ENCODE measurements around the gene ABHD17C.
A peak's percentile ranks its signal among the peaks of the same experiment; 100 is the strongest.

Gene ABHD17C

DNA sequence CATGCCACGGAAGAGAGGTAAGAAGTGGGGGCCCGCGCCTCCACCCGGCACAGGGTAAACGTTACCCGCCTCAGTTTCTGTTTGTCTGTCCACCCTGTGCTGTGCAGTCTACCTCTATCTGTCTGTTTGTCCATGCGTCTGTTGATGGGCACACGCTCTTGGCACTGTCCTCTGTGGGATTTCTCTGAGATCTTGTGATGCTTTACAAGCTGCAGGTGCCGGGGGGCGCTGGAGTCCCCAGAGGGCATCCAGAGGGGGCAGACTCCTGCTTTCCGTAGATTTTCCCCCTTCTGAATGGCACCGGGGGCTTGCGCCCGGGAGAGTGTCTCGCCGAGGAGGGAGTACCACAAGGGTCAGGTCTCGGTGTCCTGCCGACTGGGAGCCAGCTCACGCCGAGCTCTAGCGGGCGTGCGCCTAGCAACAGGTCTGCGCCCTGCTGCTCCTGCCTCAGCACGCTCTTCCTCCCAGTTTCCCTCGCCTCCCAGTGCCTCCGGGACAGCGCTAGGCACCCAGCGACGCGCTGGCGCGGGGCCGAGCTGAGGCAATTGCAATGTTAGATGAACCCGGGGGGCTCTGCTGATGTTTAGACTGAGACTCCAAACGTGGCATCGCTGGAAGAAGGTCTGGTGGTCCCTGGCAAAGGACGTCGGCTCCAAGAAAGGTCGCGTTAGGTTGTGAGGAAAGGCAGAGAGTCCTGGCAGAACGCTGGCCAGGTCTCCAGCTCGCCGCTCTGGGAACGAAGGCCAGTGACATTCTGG lies 84.7 kb downstream of the ABHD17C start:
- Mint-ChIP-seq H3K27ac (no peak overlapping the region), H3K9me3 (no peaks in the 10 kb centered on the region), H3K4me3 (peak overlapping the region in 1 of 2 donors; percentile 47), H3K4me1 (ENCODE audit: low read depth in 2 of 2) (peaks cover 0 to 6% of the 10 kb centered on the region in 2 donors), H3K36me3 (ENCODE audit: insufficient read depth) (peaks cover 3% of the 10 kb centered on the region), H3K27me3 (peaks cover 47 to 79% of the 10 kb centered on the region in 2 donors)
- DNase-seq, result no peak
- no peak for ATAC-seq (replicated peaks)

DNA sequence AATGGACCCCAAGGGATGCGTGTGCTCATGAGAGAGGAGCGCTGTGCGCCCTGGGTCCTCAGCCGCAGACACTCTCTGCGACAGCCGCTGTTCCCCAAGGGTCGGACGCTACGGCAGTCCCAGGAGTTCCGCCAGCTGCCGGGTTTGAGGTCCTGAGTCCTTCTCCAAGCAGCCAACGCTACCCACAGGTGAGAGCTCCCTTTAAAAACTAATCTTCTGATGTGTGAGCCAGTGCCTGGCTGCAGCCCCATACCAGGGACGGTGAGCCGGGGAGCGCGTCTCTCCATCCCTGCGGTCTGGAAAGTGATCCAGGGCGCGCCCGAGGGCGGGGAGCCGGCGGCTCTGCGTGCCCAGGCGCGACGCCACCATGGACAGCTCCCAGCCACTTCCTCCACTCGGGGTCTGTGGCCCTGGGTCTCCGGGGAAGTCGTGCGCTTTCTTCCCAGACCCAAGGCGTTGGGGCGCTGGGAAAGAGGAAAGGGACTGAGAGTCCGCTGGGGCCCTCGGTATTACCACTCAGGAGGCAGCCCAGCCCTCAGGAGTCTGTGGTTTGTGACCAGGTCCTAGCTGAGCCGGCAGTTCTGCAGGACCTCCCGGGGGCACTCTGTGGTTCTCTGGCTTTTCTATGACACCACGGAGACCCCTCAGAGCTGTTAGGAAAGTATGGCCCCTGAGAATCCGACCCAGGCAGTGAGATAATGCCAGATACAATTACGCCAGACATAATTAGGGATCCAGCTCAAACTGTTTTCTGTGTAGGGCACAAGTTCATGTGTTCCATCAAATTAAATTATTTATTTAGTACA lies 85.5 kb downstream of the ABHD17C start:
- no peak for DNase-seq
- H3K27me3 Mint-ChIP-seq, result peaks cover 47 to 85% of the 10 kb centered on the region in 2 donors
- no peak overlapping the region for H3K4me3 Mint-ChIP-seq
- H3K27ac Mint-ChIP-seq, result no peak overlapping the region
- peaks cover 3% of the 10 kb centered on the region for H3K36me3 Mint-ChIP-seq (ENCODE audit: insufficient read depth)
- peaks cover 0 to 6% of the 10 kb centered on the region in 2 donors for H3K4me1 Mint-ChIP-seq (ENCODE audit: low read depth in 2 of 2)
- no peak for ATAC-seq (replicated peaks)
- no peaks in the 10 kb centered on the region for H3K9me3 Mint-ChIP-seq

DNA sequence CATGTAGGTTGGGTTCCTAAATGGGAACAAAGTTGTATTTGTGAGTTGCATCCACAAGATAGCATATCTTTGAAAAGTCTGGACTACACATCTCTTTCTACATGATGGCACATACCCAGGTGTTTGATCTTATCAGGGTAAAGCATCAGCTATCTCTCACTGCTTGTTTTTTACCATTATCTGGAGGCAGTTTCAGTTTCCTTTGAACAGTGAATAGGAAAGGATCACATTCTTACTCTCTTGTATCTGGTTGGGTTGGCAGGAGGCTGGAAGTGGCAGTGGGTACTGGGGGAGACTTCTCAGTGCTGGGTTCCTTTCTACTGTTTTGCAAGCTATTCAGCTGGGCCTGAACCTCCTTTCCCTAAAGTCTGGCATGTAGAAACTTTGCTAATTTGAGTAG lies 88.2 kb downstream of the ABHD17C start:
- Mint-ChIP-seq H3K4me1 (ENCODE audit: low read depth in 2 of 2) (peaks cover 0 to 6% of the 10 kb centered on the region in 2 donors), H3K27ac (no peak overlapping the region), H3K36me3 (ENCODE audit: insufficient read depth) (peaks cover 3% of the 10 kb centered on the region), H3K27me3 (peaks cover 37 to 77% of the 10 kb centered on the region in 2 donors), H3K9me3 (no peaks in the 10 kb centered on the region), H3K4me3 (no peak overlapping the region)
- no peak for ATAC-seq (replicated peaks)
- no peak for DNase-seq

DNA sequence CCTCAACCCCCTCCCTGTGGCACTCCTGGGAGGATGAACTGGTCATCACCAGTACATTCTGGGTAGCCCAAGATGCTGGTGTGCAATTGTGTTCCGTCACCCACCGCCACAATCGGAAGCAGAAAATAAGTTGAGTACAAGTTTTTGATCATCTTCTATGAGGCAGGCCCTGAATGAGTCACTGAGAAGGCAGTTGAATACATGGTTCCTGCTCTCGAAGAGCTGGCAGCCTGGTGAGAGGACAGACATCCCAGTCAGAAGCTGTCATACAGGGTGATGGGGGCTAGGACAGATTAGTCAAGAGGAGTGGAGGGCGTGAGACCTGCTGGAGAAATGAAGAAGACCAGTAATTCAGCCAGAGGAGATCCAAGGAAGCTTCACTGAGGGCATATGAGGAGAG lies 90.2 kb downstream of the ABHD17C start:
- Mint-ChIP-seq H3K36me3 (ENCODE audit: insufficient read depth) (no peaks in the 10 kb centered on the region), H3K4me1 (ENCODE audit: low read depth in 2 of 2) (no peaks in the 10 kb centered on the region), H3K27me3 (peaks cover 32 to 76% of the 10 kb centered on the region in 2 donors), H3K9me3 (no peaks in the 10 kb centered on the region), H3K4me3 (no peak overlapping the region), H3K27ac (no peak overlapping the region)
- no peak for ATAC-seq (replicated peaks)
- no peak for DNase-seq

DNA sequence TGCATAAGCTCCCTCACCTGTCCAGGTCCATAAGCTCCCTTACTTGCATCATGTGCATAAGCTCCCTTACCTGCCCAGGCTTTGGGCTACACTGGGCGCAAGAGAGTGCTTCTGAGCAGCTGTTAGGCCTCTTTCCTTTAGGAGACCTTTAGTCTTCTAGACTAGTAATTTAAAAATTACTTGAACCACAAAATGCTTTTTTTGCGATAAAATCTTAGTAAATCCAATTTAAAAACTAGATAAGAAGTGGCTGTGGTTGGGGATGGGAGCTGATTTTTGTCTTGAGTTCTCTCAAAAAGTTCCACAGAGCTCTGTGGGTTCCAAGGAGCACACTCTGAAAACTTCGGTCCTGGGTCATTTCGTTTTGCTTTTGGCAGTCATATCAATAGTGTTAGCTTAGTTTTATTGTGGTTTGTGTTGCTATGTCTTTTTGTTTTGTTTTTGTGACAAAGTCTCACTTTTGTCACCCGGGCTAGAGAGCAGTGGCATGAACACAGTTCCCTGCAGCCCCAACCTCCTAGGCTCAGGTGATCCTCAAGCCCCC lies 90.8 kb downstream of the ABHD17C start:
- H3K36me3 Mint-ChIP-seq (ENCODE audit: insufficient read depth), result no peaks in the 10 kb centered on the region
- no peak overlapping the region for H3K4me3 Mint-ChIP-seq
- H3K9me3 Mint-ChIP-seq, result no peaks in the 10 kb centered on the region
- H3K4me1 Mint-ChIP-seq (ENCODE audit: low read depth in 2 of 2), result no peaks in the 10 kb centered on the region
- no peak overlapping the region for H3K27ac Mint-ChIP-seq
- H3K27me3 Mint-ChIP-seq, result peaks cover 32 to 76% of the 10 kb centered on the region in 2 donors
- no peak for DNase-seq
- ATAC-seq (replicated peaks), result no peak

DNA sequence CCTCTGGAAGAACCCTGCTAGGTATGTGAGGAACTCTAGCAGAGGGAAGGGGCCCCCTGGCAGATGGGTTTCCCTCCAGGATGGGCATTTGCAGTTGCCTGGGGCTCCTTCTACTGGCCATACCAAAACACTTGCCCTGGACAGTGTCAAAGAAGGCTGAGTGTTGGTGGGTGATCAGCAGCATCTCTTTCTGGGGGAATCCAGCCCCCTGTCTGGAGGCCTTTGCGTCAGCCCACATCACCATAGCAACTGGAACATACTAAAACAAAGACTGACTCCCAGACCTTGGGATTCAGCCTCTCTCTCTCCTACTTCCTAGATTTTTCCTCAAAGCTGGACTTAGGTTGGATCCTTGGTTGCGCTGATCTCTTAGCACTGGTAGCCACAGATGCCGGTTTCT lies 92.2 kb downstream of the ABHD17C start:
- H3K9me3 Mint-ChIP-seq, result no peaks in the 10 kb centered on the region
- no peak overlapping the region for H3K4me3 Mint-ChIP-seq
- no peak overlapping the region for H3K27ac Mint-ChIP-seq
- no peaks in the 10 kb centered on the region for H3K36me3 Mint-ChIP-seq (ENCODE audit: insufficient read depth)
- no peaks in the 10 kb centered on the region for H3K4me1 Mint-ChIP-seq (ENCODE audit: low read depth in 2 of 2)
- H3K27me3 Mint-ChIP-seq, result peaks cover 26 to 76% of the 10 kb centered on the region in 2 donors
- ATAC-seq (replicated peaks) (no peak), DNase-seq (no peak)

DNA sequence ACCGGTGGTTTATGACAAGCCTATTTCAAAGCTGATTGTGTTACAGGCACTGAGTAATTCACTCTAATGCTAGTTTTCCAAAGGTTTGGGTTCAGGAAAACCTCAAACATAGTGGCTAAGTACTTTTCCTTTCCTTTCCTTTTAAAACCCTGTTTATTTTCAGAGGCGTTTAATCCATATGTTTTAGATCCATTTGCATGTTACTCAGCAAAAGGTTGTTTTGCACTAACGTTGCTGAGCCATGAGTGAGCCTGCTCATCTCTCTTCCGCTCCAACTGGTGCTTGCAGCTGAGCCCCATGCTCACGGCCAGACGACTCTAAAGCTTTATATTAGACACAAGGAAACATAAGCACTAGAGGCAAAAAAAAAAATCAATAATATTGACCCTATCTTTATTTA lies 93.4 kb downstream of the ABHD17C start:
- no peak for DNase-seq
- Mint-ChIP-seq H3K27me3 (peaks cover 28 to 75% of the 10 kb centered on the region in 2 donors), H3K9me3 (no peaks in the 10 kb centered on the region), H3K36me3 (ENCODE audit: insufficient read depth) (no peaks in the 10 kb centered on the region), H3K27ac (no peak overlapping the region), H3K4me1 (ENCODE audit: low read depth in 2 of 2) (no peaks in the 10 kb centered on the region), H3K4me3 (no peak overlapping the region)
- ATAC-seq (replicated peaks), result no peak

DNA sequence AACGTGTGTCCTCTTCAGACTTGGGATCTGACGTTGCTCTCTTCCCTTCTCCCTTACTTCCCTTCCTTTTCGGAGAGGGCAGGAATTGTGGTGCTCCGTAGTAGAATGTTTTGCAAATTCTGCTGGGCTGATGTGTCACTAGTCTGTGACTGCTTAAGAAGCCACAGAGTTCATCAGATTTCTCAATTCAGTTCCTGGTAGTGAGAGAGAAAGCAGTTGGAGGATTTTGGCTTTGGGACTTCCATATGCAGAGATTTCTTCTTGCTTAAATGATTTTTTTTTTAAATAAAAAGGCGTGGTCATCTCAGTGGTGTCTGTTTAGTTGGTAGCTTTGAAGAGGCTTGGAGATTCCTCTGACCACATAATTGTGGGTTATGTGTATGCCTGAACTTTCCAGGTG lies 94.2 kb downstream of the ABHD17C start:
- DNase-seq (no peak), ATAC-seq (replicated peaks) (no peak)
- Mint-ChIP-seq H3K27ac (no peak overlapping the region), H3K4me3 (no peak overlapping the region), H3K36me3 (ENCODE audit: insufficient read depth) (no peaks in the 10 kb centered on the region), H3K9me3 (no peaks in the 10 kb centered on the region), H3K27me3 (peaks cover 28 to 73% of the 10 kb centered on the region in 2 donors), H3K4me1 (ENCODE audit: low read depth in 2 of 2) (no peaks in the 10 kb centered on the region)

DNA sequence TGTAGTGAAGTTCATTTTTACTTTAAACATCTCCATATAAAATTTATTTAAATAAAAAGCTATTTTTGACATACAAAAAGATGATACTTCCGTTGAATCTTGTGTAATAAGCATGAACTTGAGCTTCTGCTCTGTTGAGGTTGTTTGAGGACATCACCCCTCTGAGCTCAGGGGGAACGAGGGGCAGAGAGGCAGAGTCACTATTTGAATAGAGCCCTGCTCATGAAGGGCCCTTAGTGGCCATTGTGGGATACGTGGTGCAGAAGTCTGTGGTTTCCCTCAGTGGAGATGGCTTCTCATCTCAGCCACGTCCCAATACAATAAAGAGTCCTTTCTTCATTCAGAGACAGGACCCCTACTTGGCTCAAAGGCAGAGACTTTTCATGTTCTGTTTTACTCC lies 94.7 kb downstream of the ABHD17C start:
- no peak overlapping the region for H3K27ac Mint-ChIP-seq
- no peaks in the 10 kb centered on the region for H3K4me1 Mint-ChIP-seq (ENCODE audit: low read depth in 2 of 2)
- no peaks in the 10 kb centered on the region for H3K36me3 Mint-ChIP-seq (ENCODE audit: insufficient read depth)
- DNase-seq (no peak), ATAC-seq (replicated peaks) (no peak)
- H3K9me3 Mint-ChIP-seq, result no peaks in the 10 kb centered on the region
- H3K4me3 Mint-ChIP-seq, result no peak overlapping the region
- H3K27me3 Mint-ChIP-seq, result peaks cover 32 to 73% of the 10 kb centered on the region in 2 donors

DNA sequence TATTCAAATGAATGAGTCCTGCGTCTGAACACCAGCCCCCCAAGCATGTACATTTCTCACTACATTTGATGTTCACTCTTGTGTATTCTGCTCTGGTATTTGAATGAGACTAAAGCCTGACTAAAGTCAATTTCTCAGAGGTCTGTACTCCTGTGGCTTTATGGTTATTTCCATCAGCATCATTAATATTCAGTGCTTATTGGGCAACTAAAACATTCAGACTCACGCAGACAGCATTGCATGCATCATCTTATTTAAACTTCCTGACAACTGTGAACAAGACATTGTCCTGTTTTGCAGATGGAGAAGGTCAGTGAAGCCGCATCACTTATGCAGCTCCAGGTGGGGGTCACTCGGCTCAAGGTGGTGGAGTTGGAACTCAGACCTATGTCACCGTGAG lies 95.1 kb downstream of the ABHD17C start:
- H3K4me1 Mint-ChIP-seq (ENCODE audit: low read depth in 2 of 2), result no peaks in the 10 kb centered on the region
- H3K27me3 Mint-ChIP-seq, result peaks cover 36 to 73% of the 10 kb centered on the region in 2 donors
- H3K4me3 Mint-ChIP-seq, result no peak overlapping the region
- no peak overlapping the region for H3K27ac Mint-ChIP-seq
- no peak for DNase-seq
- no peak for ATAC-seq (replicated peaks)
- H3K9me3 Mint-ChIP-seq, result no peaks in the 10 kb centered on the region
- H3K36me3 Mint-ChIP-seq (ENCODE audit: insufficient read depth), result no peaks in the 10 kb centered on the region

DNA sequence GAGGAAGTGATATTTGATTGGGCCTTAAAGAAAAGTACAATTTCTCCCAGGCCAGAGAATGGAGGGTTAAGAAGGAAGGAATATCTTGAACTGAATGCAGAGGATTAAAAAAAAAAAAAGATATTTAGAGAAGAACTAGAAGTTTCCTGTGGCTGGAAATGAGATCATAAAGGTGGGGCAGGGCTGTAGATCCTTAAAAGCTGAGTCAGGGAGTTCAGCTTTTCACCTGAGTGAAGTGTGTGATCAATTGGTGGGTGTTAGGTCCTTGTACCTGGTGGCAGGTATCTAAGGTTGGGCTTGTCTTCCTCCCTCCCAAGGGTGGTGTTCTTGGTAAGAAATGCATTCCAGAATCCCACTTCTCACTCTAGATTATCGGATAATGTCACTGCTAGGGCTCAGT lies 95.9 kb downstream of the ABHD17C start:
- Mint-ChIP-seq H3K4me3 (no peak overlapping the region), H3K27ac (no peak overlapping the region), H3K27me3 (peaks cover 40 to 78% of the 10 kb centered on the region in 2 donors), H3K9me3 (no peaks in the 10 kb centered on the region), H3K4me1 (ENCODE audit: low read depth in 2 of 2) (no peaks in the 10 kb centered on the region), H3K36me3 (ENCODE audit: insufficient read depth) (no peaks in the 10 kb centered on the region)
- DNase-seq (no peak), ATAC-seq (replicated peaks) (no peak)

DNA sequence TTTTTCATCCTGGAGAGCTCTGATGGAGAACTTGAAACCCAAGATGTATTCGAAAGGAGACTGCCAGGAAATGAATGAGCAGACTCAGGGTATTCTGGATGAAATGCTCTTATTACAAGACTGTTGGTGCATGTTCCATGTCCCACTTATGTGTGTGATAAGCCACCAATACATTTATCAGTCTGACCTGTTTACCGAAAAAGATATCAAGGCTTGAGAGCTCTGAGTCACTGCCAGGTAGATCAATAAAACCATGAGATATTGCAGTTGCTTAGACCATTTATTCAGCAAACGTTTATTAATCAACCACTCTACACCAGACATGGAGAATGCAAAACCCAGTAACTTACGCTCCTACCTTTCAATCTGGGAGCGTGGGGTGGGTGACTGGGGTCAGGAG lies 101.3 kb downstream of the ABHD17C start:
- Mint-ChIP-seq H3K9me3 (no peaks in the 10 kb centered on the region), H3K36me3 (ENCODE audit: insufficient read depth) (no peaks in the 10 kb centered on the region), H3K27me3 (peaks cover 46 to 76% of the 10 kb centered on the region in 2 donors), H3K4me1 (ENCODE audit: low read depth in 2 of 2) (no peaks in the 10 kb centered on the region), H3K4me3 (no peak overlapping the region), H3K27ac (no peak overlapping the region)
- DNase-seq (no peak), ATAC-seq (replicated peaks) (no peak)

DNA sequence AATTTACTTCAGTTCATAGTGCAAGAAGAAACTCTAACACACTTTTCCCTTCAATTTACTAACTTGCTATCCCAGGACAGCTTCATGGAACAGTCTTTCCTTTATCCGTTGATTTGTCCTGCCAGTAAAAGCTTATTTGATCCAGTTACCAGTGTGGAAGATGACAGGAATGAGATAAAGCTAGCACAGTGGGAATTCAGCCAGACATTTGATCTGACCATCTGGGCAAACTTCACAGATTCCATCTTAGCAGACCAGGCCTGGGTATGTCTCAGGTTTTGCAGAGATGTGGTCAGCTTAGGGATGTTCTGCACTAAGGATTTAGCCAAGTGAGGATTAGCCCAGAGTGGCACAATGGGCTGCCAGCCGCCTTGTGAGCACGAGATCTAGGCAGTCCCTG lies 103.8 kb downstream of the ABHD17C start:
- Mint-ChIP-seq H3K27ac (no peak overlapping the region), H3K27me3 (peaks cover 35 to 57% of the 10 kb centered on the region in 2 donors), H3K4me3 (no peak overlapping the region), H3K36me3 (ENCODE audit: insufficient read depth) (peaks cover 2% of the 10 kb centered on the region), H3K9me3 (no peaks in the 10 kb centered on the region), H3K4me1 (ENCODE audit: low read depth in 2 of 2) (no peaks in the 10 kb centered on the region)
- DNase-seq (no peak), ATAC-seq (replicated peaks) (no peak)

DNA sequence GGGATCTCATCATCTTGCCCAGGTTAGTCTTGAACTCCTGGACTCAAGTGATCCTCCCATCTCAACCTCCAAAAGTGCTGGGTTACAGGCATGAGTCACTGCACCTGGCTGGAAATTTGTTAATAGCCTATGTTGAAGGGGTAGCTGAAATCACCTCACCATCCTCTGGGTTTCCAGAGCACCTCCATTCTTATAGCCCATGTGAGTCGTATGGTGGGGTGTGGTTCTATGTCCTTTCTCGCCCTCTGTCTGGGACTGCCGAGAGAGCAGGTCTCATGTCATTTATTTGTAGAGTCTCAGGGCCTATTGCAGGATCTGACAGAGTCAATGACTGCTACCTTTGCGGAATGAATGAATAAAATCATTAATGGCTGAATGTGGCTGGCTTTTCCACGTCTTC lies 105.0 kb downstream of the ABHD17C start:
- DNase-seq (no peak), ATAC-seq (replicated peaks) (no peak)
- no peaks in the 10 kb centered on the region for H3K9me3 Mint-ChIP-seq
- H3K27me3 Mint-ChIP-seq, result peaks cover 28 to 45% of the 10 kb centered on the region in 2 donors
- no peak overlapping the region for H3K27ac Mint-ChIP-seq
- H3K36me3 Mint-ChIP-seq (ENCODE audit: insufficient read depth), result peaks cover 2% of the 10 kb centered on the region
- H3K4me3 Mint-ChIP-seq, result no peak overlapping the region
- H3K4me1 Mint-ChIP-seq (ENCODE audit: low read depth in 2 of 2), result no peaks in the 10 kb centered on the region

All from effector memory CD8-positive, alpha-beta T cell (primary cell).